Activated CD4-positive, alpha-beta T cell treated with anti-CD3 and anti-CD28 coated beads, Interleukin-2, amount 50 U/mL, for 48 hours (primary cell): Measurements from ENCODE around the gene KCNQ1.

Experiments used
- DNase-seq, 2 experiments: peaks; one replicate each; pipeline ENCODE4 v3.0.0-alpha.2; 2020

The KCNQ1 gene

GRCh38 chr11:2673250-2673610, 228.4 kb downstream of the KCNQ1 start:
- no peak for DNase-seq

GRCh38 chr11:2673871-2674471, 229.2 kb downstream of the KCNQ1 start:
- no peak for DNase-seq

DNA sequence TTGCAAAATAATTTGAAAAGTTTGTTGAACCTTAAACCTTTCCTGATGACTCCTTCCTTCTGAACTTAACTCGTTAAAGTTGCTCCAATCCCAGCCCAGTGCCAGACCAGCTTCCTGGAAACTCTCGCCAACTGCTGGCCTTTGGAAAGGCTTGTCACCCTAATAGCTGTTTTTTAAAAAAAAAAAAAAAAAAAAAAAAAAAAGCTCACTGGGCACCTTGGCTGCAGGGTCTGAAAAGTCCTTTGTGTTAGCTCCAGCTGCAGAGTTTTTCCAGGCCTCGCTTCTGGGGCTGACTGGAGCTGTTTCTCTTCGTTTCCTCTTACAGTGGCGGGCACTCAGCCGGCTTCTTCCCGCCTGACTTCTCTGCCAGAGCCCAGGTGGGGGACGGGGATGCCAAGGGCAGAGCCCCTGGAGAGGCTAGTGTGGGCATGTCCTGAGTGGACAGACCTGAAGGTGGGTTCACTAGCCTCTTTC, 229.9 kb downstream of the KCNQ1 start:
- DNase-seq = no peak

GRCh38 chr11:2675540-2675939, 230.7 kb downstream of the KCNQ1 start:
- DNase-seq = no peak

- DNase-seq = no peak
These were observed 232.3 kb downstream of the KCNQ1 start for GRCh38 chr11:2677127-2677526.

DNA sequence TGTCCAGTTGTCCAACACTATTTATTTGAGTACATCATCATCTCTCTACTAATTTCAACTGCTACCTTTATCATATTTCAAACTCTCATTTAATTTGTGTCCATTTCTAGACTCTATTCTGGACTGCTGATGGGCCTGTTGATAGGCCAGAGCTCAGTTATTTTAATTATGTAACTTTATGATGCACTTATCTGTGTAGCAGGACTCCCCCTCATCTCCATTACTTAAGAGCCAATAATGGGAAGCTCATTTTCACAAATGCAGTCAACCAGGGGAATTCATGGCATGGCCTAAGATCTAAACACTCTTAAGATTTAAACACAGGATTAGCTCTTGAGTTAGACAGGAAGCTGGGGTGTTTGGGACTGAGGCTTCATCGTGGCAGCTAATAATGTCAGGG, 233.6 kb downstream of the KCNQ1 start:
- no peak for DNase-seq

DNA sequence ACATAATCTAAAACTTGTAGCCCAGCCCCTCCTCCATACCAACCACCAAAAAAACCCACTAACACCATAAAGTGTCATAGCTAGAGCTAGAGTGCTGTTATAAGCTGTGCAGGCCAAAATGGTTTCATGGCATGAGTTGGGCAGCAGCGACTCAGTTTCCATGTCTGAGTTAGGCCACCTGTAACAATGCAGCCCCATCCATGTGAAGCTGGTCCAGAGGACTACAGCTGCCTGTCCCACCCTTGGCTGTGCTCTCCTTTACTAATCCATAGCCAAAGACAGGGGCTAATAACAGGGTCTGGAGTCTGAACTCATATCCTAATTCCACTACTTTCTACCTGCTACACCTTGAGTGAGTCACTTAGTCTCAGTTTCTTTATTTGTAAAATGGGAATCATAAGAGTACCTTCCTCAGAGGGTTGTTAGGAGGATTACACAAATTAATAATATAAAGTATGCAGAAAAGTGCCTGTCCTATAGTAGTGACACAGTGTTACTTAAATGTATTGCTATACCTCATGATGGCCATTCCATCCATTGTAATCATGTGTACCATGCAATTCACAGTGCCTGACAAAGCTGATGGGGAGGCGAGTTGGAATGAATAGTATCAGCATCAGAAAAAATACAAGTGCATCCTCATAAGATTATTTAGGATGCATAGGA, 234.3 kb downstream of the KCNQ1 start:
- DNase-seq = no peak

DNA sequence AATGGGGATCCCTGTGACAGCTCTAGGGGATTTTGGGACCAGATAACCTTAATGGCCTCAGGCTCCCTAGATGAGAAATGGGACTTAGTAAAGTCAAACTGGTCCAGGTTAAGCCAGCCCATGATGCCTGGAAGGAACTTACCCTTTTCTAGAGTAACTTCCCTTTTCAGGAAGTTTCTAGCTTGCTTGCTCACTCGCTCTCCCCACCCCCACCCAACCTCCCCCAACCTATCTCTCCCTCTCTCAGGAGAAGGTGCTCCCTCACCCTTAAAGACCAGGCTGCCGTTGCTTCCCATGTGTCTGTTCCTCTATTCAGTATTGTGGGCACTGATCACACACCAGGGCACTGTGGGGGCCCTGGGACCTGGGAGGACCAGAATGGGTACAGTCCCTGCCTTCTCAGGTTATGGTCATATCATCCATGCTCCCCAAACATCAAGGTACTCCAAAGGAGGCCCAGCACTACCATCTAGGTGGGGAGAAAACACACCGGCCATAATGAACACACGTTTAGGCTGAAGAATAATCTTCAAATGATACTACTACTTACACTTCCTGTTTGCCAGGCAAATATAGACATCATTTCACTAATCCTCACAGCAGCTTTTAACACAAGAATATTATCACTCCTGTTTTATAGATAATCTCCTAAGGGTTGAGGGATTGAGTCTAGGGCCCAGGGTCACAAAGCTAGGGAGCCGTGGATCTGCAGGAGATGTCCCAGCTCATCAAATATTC, 236.8 kb downstream of the KCNQ1 start:
- DNase-seq = no peak

- no peak for DNase-seq
These were observed 239.0 kb downstream of the KCNQ1 start for GRCh38 chr11:2683806-2684205.

- no peak for DNase-seq
These were observed 239.8 kb downstream of the KCNQ1 start for GRCh38 chr11:2684581-2684980.

GRCh38 chr11:2685051-2685450, 240.2 kb downstream of the KCNQ1 start:
- no peak for DNase-seq

GRCh38 chr11:2685566-2686359, 241.0 kb downstream of the KCNQ1 start:
- no peak for DNase-seq

DNA sequence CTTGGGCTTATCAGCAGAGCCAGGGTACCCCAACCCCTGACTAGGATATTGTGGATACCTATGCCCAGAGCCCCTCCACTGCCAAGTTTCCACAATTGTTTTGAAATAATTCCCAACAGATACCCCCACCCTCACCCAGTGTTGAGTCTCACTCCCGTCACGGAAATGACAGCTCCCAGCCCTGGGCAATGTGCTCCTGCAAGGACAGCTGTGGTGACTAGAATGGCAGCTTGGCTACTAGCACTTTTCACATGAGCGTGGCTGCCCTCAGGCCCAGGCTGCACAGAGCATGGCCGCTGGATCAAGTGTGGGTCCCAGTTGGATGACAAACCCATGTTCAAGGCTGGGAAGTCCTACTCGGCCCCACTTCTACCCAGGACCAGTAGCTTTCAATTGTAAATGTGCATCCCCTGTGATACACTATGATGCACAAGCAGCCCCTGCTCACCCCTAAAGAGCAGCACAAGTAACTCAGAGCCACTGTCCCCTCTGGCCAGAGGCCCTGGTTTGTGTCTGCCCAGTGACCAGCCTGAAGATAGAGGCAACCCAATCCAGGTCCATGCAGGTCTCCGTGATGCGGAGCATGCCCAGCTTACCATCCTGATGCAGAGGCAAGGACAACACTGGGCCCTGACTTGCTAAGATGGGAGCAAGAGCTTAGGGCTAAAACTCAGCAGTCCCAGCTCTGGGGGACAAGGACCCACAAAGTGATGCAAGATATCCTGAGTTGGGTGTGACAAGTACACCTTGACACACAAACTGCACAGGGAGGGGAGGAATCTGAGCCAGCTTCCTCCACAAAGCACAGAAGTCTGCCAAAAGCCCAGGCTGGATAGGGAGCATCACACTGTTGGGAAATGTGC, 241.8 kb downstream of the KCNQ1 start:
- no peak for DNase-seq

GRCh38 chr11:2687223-2687530, 242.4 kb downstream of the KCNQ1 start:
- no peak for DNase-seq

DNA sequence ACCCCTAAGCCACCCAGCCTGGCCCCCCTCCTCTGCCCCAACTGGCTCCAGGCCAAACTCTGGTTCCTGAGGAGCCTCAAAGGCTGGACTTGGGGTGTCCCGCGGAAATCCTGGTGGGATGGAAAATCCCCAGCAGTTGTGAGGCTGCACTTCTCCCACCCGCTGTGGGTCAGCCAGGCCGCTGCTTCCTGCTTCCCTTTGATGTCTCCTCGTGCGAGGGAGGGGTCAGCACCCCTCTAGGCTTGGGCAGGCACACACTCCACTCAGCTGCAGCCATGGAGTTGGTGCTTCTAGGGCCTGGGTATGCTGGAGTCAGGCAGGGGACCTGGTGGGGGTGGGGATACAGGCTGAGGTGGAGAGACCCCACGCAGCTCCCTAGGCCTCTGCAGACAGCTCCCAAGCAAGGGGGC, 243.0 kb downstream of the KCNQ1 start:
- DNase-seq = no peak

- no peak for DNase-seq
These were observed 243.8 kb downstream of the KCNQ1 start for GRCh38 chr11:2688381-2689231.

DNA sequence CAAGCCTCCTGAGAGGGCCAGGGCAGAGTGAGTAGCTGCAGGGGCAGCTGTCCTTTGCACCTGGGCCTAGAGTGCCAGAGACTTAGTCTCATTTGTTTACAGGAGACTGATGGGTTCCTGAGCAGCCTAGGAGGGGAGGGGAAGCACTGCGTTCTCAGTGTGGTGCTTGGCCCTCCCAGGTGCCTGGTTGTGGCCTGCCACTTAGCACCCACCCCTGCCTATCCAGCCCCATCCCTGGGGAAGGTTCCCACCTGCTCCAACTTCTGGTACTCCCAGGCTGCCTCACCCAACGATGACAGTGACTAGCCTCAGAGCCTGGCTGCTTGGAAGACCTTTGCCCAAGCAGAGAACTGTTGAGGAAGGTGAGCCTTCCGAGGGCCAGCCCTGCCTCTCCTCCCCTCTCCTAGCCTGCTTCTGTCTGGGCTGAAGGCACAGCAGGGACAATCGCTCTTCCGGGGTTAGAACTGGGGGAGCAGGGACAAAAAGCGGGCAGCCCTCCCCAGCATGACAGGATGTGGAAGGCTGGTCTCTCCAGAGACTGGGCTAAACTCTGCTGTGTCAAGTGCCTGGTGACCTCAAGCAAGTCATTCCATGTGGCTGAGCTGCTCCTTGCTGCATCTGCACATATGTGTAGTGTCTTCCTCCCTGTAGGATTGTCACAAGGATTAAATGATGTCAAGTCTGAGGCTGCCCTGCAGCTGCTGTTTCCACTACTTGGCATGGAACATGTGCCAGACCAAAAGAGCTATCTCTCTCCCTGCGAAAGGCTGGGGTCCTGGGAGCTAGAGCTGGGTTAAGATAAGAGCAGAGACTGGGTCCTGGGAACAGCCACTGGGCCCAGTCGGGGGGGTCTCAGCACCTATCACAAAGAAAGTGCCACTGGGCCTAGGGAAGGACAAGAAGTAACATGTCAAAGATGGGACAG, 245.1 kb downstream of the KCNQ1 start:
- no peak for DNase-seq

- DNase-seq = no peak
These were observed 246.0 kb downstream of the KCNQ1 start for GRCh38 chr11:2690596-2691354.

GRCh38 chr11:2691355-2691761, 246.6 kb downstream of the KCNQ1 start:
- no peak for DNase-seq
